Stimulated activated CD4-positive, alpha-beta T cell treated with anti-CD3 and anti-CD28 coated beads, Interleukin-12 subunit alpha, Interleukin-12 subunit beta, amount 100 ng/mL, for 24 hours (primary cell): ENCODE results near the gene COL28A1.

Experiments used
- DNase-seq, 2 experiments: peaks; one replicate each; pipeline ENCODE4 v3.0.0-alpha.2; 2020; ENCODE audit warnings: low read depth in 2 of 2

COL28A1 gene

DNA sequence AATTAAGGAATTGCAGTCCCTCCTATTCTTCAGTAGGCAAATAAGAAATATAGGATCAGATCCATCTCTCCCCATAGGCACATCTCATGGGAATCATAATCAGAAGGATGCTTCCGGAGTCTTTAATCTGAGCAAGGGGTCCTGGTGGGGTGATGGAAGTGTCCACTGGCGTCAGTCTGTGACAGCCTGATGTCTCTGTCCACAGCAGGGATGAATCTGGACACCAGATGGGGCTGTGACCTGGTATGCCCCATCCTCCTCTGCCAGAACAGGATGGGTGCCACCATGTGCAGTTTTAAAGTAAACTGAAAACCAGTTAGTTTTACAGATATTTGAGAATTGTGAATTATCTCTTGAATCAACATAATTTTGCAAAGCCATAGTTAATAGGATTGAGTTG, 204.7 kb downstream of the COL28A1 start:
- DNase-seq: no peak

DNA sequence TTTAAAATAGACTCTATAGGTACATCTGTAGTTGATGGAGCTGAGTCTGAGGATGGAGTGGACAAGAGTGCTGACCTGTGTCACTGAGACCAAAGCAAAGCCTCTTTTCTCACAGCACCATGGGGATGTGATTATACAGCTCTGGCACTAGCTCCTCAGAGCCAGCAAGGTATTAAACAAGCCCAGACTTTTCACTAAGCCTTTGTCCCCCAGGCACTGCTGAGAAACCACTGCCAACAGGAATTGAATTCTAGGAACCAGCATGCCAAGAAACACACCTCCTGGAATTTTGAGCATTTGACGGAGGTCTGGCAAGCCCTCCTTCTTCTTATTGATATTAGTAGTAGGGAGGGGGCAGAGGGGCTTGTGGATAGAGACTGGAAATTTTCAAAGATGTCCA, 206.3 kb downstream of the COL28A1 start:
- DNase-seq: no peak

DNA sequence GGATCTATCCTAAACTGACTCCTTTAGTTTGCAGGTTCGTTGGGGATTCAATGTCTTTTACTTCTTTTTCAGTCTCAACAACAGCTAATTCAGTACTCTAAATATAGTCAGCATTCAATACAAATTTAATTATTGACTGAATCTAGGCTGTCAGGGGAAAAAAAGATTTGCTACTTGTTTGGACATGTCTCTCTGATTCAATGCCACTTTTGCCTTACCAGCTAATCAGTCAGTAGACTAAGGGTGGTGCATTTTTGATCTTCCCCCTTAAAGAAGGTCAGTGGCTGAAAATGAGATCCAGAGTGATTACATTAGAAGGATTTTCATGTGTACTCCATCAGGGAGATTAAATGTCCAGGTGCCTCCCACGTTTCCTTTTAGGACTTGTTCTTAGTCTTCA, 208.2 kb downstream of the COL28A1 start:
- no peak for DNase-seq

DNA sequence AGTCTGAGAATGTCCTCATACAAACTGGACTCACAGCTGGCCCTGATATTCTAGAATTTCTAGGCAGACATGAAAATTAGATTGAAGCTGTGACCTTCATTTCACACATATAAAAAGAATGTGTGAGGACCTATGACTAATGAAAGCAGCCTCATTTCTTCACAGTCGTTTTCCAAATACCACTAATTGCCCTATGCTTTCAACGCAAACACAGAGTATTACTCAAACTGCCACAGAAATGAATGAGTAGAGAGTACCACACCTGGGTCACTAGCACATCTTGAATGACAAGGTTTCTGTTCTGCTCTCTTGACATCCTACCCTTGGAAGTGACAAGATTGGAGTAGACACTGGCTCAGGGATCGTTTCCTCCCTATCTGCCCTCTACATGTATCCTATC, 211.0 kb downstream of the COL28A1 start:
- DNase-seq: no peak

DNA sequence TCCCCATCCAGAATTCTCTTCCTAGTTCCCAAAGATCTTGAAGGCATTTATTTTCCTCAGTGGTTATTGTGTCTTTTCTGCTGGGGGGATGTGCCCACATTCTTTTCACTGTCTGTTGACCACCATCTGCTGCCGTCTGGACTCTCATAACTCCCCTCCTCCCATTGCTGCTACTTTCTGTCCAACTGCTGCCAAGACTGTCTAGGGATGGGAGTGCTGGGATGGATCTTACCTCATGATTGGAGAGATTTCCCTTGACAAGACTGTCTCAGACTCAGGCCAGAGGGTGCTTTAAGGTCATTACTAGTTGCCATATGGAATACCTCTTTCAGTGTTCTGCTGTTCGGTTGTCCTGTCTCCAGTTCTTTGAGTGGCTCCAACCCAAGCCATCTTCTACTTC, 211.8 kb downstream of the COL28A1 start:
- no peak for DNase-seq

DNA sequence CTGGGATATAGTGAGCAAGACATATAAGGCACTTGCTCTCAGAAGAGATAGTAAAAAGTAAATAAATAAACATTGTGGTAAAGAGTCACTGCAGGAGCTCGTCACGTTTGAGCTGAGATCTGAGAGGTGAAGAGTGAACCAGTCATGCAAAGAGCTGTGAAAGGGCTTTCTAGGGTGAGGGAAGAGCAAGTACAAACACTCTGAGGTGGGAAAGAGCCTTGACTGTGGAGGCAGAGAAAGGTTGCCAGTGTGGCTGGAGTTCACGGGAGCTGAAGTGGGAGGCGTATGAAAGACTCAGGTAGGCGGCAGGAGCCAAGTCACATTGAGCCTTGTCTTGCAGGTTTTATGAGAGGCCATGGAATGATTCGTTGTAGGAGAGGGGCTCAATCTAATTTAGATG, 212.3 kb downstream of the COL28A1 start:
- no peak for DNase-seq

DNA sequence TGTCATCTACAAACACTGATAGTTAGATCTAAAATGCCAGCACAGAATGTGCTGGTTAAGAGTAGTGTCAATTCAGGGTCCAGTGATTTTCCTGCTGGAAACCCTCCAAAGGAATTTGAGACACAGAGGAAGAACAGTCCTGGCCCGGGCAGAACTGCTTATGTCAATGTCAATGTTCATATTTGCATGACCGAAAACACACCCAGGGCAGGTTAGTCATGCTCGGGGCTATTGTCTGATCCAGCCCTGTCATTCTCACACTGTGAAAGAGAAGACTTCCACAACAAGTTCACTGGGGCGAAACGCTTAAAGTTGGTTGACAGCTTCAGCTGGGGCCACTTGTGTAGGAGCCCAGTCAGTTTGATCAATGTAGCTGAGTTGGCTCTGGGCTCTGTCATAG, 214.0 kb downstream of the COL28A1 start:
- DNase-seq: no peak

DNA sequence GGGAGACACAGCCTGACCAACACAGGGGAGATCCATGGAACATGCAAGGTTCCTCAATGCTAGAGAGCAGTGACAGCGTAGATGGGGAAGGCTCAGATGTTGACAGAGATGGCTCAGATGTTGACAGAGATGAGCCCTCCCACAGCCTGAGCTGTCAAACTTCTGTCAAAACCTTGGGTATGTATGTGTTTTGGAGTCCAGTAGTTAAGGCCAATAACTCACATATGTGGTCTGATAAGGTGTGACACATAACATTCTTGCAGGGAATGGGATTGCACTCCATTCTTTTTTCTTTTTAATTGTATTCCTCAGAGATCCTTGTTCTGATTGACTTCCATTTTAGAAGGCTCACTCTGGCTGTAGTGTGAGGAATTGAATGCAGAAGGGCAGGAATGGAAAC, 217.1 kb downstream of the COL28A1 start:
- DNase-seq: no peak

DNA sequence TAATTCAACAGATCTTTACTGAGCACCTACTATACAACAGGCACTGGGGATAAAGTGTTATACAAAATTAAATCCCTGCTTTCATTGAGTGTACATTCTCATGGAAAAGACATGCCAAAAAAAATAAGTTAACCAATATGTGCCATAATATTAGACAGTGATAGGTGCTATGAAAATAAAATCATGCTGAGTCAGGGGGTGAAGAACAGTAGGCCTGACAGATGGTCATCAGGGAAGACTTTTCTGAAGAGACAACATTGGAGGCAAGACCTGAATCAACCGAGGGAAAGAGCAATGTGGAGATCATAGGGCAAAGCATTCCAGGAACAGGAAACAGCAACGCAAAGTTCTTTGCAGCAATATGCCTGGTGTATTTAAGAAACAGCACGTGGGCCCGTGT, 217.8 kb downstream of the COL28A1 start:
- no peak for DNase-seq

DNA sequence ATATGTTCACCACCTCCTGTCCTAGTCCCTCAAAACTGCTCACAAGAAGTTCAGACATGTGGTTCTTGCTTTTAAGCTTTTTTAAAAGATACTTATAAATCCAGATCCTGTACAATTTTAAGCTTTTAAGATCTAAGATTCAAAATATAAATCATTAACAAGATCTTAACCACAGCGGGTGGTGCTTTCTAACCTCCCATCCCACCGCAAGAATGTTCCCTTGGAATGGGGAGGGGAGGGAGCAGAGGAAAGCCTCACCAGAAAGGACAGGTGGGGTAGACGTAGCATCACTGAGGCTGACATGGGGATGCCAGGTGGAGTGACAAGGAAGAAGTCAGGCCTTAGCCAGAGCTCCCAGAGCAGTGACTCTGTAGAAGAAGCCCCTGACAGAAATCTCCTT, 219.8 kb downstream of the COL28A1 start:
- DNase-seq: no peak

DNA sequence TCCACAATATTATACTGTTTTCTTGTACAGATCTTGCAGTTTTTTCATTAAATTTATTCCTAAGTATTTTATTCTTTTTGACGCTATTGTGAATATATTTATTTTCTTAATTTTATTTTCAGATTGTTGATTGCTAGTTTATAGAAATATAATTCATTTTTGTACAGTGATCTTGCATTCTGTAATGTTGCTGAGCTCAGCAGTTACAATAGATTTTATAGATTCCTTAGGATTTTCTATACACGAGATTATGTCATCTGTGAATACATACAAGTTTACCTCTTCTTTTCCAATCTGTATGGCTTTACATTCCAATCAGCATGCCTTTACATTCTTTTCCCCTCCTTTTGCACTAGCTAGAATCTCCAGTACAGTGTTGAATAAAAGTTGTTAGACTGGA, 223.3 kb downstream of the COL28A1 start:
- DNase-seq: no peak

DNA sequence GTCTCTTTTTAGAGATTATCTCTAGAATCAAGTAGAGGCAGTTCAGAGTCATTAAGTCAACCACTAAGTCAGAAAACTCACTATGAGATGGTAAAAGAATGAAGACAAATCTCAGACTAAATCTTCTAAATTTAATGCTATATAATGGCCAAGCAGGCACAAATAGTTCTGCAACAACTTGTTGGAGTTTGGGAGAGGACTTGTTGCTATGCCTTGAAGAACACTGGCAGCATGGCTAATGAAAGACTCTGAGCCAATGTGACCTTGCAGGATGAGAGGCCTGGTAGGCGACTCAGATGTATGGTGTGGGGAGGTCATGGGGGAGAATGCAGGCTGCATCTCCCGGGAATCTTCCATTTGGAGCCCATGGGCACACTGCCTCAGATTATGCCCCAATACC, 224.7 kb downstream of the COL28A1 start:
- DNase-seq: no peak

DNA sequence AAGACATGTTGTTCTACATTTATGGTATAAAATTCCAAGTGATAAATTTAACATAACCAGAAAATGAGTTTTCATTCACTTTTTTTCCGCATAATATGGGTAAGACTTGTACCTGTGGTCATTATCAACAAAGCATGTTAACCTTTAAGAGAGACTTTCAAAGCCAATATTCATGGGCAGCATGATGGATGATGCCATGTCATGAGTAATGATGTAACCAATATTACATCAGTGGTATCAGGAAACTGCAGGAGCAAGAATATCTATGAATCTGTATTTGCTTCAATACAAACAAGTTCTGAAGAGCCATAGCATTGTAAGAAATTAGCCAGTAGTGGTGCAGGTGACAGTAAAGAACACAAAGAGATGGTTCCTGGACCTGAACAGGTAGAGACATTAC, 226.5 kb downstream of the COL28A1 start:
- no peak for DNase-seq
